HG03196 (cell line): ENCODE measurements around the gene FAU.
"Not testable (repeated sequence)": the region's sequence is repeated elsewhere in the genome, so short reads cannot be mapped to it uniquely, and the experiment has no call there.

Experiments used
- ATAC-seq: cut with Tn5 transposase; IDR thresholded peaks from one replicate; pipeline ENCODE4 v1.9.1; 2021; ENCODE audit not compliant: unreplicated experiment

The FAU gene

DNA sequence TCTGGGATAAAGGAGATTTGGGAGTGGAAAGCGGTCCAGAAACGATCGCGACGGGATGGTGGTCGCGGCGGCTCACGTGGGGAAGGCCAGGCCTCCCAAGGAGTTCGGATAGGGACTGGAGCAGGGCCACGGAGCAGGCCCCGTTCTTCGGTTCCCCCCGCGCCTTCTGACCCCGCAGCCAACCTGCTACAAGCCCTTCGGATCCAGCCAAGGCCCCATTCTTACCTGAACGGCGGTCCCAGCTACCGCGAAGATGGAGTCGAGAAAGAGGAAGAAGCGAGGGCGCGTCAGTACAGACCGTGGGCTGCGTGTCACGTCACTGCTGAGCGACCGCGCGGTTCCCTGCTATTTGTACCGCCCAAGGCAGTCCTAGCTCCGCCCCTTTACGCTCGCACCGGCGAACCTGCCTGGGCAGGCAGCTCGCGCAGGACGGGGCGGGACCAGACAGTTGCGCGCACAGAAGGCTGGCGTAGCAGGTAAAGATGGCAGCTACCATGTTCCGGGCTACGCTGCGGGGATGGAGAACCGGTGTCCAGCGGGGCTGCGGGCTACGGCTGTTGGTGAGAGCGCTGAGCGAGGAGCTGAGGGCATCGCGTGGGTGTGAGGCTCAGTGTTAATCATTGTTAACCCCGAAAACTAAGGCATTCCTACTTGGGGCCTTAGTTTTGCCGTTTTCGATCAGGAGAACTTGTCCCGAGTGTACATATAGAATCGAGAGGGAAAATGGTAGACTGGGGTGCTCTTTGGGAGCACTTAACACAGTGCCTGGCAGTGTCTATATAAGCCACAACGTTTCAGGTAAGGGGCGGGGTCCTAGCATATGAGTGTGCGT, at the start of gene FAU, which contains the start of gene MRPL49:
Gene FAU, minus strand, starts transcription at position 270 of the 832 bp plus-strand sequence. CDS start 321 bp downstream, outside the sequence.
Gene MRPL49, plus strand, starts transcription at position 457 of the 832 bp plus-strand sequence. Its CDS starts 26 bp downstream, at position 483.
- peak; percentile 78 for ATAC-seq

DNA sequence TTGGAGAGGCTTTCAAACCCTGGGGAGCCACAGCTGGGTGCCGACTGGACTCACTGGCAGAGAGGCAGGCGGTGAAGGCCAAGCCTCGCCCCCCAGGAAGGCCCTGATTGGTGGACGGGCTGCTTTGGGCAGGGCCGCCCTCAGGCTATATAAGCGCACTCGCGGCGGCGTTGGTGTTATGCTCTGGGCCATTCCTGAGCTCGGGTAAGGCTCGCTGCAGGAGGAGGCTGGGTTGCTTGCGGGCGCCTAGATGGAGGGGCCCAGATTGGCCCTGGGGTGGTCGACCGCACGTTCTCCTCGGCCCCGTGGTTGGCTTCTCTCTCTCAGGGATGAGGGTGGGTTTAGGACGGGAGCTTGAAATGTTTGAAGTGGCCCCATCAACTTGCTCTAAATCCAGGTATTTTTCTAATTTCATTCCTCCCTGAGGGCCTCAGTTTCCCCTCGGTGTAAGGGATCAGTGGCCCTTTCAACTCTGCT, 48.2 kb upstream of the FAU start, which contains the start of gene SPDYC:
Gene SPDYC, plus strand, starts transcription at position 176 of the 477 bp plus-strand sequence. CDS start 1,125 bp downstream, outside the sequence.
- no peak for ATAC-seq

DNA sequence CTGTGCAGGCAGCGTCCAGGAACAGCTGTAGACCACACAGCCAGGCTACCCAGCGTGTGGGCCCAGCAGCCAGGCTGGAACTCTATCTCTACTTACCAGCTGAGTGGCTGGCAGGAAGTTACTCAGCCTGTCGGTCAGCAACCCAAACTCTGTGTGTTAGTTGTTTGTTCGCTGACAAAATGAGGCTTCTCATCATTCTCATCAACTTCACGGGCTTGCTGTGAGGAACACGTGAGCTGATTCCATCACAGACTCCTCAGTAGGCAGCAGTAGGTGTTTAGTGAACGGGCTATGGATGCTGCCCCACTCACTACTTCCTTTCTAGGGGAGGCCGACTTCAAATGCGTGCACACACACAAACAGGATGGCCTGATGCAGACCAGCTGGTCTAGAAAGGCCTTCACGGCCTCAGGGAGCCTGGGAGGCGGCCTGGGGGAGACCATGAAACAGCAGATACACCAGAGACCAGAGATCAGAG, 47.3 kb upstream of the FAU start:
- no peak for ATAC-seq

DNA sequence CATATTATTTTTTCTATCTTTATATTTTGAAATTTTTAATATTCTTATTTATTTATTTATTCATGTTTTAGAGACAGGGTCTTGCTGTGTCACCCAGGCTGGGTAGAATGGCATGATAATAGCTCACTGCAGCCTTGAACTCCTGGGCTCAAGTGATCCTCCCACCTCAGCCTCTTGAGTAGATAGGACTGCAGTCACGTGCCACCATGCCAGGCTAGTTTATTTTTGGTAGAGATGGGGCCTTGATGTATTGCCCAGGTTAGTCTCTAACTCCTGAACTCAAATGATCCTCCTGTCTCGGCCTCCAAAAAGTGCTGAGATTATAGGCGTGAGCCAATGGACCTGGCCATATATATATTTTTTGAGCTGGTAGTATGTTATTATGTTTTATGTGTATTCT, 45.7 kb upstream of the FAU start:
- no peak for ATAC-seq

DNA sequence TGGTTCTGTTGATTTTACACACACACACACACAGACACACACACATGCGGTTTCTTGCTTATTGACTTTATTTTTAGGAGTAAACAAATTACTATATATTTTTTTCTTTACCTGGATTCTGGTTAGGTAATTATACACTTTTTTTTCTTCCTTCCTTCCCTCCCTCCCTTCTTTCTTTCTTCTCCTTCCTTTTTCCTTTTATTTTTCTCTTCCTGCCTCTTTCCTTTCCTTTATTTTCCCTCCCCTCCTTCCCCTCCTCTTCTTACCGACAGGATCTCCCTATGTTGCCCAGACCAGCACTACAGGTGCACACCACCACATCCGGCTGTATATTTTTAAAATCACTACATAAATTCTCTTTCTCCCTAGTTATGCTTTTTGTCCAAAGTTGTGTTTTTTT, 45.0 kb upstream of the FAU start:
- ATAC-seq, result no peak

DNA sequence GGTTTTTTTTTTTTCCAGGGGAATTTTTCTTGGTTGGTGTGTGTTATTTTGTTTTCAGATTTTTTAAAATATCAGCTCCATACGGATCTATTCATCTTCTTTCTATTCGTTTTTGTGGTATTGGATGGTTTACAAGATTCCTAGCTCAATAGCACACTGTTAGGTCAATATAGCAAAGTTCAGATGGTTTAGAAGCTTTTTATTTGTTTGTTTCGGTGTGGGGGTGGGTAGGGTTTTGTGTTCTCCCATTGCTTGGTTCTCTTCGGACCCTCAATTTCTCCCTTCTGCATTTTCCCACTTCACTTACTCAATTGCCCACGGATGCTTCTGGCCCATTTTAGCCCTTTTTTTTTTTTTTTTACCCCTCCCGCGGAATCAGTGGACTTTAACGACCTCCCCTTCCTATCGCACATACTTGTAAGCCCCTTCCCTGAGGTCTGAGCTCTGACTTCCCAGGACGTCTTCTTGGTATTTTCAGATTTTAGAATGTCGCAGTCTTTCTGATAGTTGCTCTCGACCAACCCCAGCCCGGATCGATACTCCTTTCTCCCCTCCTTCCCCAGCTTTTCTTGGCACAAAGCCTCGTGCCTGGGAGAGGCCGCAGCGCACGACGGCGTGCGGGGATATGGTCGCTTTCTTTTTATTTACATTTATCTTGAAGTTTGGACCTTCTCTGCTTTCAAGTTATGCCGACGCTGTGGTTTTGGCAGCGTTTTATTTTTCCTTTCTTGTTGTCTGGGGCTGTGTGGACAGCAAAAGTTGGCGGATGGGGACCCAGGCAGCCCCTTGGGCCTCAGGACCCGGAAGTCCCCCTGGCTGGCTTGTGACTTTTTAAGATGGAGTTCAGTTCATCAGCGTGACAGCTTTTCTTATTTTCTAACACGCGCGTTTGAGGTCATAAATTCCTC, 43.7 kb upstream of the FAU start:
- no peak for ATAC-seq

DNA sequence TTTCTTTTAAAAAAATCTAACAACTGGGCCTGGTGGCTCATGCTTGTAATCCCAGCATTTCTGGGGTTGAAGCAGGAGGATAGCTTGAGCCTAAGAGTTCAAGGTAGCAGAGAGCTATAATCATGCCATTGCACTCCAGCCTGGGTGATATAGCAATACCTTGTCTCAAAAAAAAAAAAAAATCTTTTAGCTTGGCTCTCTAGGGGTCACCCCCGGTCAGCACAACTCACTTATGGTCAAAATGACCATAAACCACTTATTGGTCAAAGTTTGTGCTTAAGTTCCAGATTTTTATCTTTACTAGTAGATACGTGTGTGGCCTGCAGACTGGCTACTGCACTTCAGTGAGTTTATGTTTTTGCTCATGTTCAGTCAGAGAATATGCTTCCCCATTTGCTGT, 41.8 kb upstream of the FAU start:
- ATAC-seq, result no peak

DNA sequence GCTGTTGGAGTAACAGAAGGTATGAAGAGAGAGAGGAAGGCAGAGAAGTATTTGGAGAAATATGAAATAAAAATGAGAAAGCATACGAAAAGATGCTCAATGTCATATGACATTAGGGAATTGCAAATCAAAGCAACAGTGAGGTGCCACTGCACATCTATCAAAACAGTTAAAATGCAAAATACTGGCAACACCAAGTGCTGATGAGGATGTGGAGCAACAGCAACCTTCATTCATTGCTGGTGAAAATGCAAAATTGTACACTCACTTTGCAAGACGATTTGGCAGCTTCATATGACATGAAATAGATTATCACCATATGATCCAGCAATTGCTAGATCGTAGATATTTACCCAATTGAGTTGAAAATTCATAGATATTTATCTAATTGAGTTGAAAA, 38.7 kb upstream of the FAU start:
- no peak for ATAC-seq

DNA sequence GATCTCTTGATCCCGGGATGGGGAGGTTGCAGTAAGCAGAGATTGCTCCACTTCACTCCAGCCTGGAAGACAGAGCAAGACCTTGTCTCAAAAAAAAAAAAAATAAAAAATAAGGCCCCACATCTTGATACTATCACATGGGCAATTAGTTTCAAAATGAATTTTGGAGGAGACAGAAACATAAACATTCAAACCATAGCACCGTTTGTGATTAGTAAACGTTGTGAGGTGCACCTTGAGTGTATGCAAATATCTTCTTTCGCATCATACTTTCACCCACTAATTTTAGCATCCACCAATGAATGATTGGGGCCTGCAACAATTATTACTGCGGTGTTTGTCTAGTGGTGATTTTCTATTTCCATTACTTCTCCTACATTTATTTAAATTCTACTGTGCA, 37.1 kb upstream of the FAU start:
- ATAC-seq, result peak; percentile 72

DNA sequence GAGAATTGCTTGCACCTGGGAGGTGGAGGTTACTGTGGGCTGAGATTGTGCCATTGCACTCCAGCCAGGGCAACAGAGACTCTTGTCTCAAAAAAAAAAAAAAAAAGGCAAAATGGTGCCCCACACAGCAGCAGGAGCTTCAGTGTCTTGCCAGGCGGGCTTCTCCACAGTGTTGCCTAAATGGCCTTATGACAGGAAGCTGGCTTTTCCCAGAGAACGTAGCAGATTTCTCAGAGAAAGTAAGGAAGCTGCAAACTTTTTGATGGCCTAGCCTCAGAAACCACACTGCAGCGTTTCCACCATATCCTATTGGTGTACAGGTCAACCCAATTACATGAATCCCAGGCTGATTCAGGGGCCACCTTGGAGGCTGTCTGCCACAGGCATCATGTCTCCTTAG, 35.4 kb upstream of the FAU start:
- no peak for ATAC-seq

DNA sequence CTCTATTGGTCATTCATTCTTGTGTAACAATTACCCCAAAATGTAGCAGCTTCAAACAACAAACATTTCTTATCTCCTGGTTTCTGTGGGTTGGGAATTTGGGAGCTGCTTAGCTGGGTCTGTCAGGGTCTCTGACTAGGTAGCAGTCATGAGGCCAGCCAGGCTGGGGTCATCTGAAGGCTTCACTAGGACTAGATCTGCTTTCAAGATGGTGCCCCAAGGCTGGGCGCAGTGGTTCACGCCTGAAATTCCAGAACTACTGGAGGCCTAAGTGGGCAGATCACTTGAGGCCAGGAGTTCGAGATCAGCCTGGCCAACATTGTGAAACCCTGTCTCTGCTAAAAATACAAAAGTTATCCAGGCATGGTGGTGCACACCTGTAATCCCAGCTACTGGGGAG, 35.0 kb upstream of the FAU start:
- ATAC-seq, result no peak

DNA sequence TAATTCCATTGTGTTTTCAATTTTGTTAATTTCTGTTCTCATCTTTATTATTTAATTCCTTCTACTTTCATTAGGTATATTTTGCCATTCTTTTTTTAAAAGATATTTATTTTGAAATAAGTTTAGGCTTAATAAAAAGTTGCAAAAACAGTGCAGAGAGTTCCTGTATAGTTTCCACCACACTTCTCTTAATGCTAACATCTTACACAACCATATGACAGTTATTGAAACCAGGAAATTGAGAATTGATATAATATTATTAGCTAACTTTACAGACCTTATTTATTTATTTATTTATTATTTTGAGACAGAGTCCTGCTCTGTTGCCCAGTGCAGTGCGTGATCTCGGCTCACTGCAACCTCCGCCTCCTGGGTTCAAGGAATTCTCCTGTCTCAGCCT, 34.3 kb upstream of the FAU start:
- no peak for ATAC-seq

DNA sequence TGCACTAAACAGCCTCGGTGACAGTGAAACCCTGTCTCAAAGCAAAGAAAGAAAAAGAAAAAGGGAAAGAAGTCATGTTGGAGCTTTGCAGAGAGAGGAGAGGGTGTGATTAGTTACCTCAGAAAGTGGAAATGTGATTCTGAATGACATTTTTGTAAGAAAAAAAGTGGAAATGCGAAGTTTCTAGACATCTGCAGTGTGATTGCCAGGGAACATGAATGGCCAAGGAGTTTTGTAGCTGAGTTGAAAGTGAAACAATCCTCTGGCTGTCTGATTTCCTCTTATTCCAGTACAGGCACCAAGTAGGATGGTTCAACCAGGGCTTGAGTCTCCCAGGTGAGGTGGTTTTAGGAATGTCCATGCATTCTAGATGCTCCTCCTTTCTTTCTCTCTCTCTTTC, 30.2 kb upstream of the FAU start:
- no peak for ATAC-seq

DNA sequence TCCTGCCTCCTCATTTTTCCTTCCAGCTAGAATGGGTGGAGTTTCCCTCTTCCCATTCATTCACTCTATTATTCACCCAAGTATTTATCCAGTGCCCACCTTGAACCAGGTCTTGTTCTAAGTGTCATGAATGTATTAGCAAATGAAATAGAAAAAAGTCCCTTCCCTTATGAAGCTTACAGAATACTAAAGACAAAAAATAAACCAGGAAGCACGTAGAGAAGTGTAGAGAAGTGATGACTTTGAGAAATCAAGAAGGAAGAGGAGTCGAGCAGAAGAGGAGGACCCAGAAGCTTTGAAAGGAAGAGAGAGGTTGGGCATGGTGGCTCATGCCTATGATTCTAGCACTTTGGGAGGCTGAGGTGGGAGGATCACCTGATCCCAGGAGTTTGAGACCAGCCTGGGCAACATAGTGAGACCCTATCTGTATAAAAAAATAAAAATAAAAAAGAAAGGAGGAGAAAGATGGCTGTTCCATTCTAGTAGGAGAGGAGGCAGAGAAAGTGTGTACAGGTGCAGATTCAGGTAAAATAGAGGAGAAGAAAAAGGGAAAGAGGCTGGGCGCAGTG, 29.5 kb upstream of the FAU start:
- ATAC-seq, result no peak

DNA sequence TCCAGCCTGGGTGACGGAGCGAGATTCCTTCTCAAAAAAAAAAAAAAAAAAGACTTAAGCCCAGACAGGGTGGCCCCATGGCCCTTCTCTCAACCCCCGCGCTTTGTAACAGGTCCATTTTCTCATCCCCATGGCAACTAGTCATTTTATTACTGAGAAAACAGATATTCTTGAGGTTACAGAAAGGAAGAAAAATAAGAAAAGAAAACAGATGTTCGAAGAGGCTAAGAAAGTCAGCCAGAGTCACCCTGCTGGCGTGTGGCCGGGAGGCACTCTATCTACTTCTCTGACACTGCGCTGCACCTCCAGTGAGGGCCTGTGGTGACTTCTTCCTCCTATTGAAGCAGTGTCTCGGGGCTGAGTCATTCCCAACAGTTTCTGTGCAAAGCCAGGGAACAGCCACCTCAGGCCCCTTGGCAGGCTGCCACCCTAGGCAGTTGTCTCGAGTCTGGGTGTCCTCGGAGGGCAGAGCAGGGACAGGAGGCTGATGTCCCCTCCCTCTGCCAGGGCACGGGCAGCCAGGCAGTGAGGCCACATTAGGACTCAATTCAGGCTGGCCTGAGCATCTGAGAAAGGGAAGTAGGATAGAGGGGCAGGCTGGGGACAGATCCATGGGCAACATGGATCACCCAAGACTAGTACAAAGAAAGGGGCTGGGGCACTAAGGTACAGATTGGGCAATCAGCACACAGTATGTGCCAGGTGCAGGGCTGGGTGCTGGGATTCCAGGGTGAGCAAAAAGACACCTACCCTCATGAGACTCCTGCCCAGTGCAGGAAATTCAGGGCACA, 28.8 kb upstream of the FAU start:
- ATAC-seq, result no peak

DNA sequence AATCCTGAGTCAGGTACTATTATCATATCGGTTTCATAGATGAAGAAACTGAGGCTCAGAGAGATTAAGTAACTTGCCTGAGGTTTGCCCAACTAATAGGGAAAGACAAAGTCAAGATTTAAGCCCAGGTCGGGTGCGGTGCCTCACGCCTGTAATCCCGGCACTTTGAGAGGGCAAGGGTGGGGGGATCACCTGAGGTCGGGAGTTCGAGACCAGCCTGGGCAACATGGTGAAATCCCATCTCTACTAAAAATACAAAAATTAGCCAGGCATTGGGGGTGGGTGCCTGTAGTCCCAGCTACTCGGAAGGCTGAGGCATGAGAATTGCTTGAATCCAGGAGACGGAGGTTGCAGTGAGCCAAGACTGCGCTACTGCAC, 28.2 kb upstream of the FAU start:
- not testable (repeated sequence) for ATAC-seq

DNA sequence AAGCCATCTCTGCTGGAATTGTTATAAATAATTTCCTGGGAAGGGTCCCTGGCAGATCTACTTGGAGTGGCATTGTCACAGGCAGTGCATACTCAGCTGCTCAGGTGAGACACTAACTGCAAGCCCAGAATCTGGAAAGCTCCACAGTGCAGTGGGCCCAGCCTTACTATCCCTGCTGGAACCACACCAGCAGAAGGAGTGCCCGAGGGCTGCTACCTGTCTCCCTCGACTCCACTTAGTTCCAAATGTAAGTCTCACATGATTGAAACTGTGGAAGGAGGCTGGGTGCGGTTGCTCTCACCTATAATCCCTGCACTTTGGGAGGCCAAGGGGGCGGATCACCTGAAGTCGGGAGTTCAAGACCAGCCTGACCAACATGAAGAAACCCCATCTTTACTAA, 26.7 kb upstream of the FAU start:
- ATAC-seq, result no peak

DNA sequence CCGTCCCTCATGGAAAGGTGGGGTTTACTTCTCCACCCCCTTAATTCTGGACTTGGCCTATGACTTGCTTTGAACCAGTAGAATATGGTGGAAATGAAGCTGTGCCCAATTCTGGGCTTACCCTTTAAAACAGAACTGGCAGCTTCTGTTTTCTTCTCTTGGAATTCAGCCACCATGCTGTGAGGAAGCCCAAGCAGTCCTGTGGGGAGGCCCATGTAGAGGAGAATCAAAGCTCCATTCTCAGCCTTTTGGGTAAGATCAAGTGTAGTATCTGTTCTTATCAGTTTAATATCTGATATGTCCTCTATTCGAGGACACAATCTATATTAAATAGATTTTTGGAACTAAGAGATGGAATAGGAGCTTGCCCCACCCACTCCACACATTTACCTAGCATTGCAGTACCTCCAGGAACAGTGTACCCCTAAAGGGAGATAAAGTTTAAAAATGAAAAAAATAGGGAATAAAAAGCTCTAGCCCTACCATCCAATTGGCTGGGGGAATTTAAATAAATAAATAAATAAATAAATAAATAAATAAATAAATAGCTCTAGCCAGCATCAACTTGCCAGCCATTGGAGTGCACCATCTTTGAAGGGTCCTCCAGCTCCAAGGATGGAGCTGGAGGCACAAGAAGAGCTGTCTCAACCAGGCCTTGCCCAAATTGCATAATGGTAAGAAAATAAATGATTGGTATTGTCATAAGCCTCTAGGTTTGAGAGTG, 25.6 kb upstream of the FAU start:
- ATAC-seq, result no peak

DNA sequence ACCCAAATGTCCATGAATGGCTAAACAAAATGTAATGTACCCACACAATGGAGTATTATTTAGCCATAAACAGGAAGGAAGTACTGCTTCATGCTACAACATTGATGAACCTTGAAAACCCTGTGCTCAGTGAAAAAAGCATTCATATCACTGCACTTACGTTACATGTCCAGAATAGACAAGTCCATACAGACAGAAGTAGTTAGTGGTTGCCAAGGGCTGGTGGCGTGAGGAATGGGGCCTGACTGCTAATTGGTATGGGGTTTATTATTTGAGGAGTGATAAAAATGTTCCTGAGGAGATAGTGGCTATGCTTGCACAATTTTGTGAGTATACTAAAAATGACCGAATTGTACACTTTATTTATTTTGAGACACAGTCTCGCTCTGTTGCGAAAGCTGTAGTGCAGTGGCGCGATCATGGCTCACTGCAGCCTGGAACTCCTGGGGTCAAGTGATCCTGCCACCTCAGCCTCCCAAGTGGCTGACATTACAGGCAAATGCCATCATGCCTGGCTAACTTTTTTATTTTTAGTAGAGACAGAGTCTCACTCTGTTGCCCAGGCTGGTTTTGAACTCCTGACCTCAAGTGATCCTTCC, 20.1 kb upstream of the FAU start:
- ATAC-seq, result no peak
